A549 (cell line): ENCODE measurements around the gene SLCO3A1.

ENCODE experiments used
- BHLHE40 ChIP-seq: IDR thresholded peaks from 2 replicates; pipeline ENCODE4 v1.6.1; 2012; ENCODE audit warnings: low read depth, low read length, inconsistent platforms
- CEBPB ChIP-seq, 2 experiments: fragments of >200 bp in 1 of 2; sonication (Bioruptor Twin) in 1 of 2; formaldehyde crosslinking in 1 of 2; IDR thresholded peaks; 2 replicates each; pipeline ENCODE4 v1.6.1; 2012 to 2016
- CHD2 ChIP-seq: fragments of 150-350 bp; IDR thresholded peaks from 2 replicates; pipeline ENCODE4 v1.6.1; 2014; ENCODE audit warnings: low read length; ENCODE audit not compliant: partially characterized antibody
- MAZ ChIP-seq: fragments of 150-350 bp; IDR thresholded peaks from 2 replicates; pipeline ENCODE4 v1.6.1; 2014; ENCODE audit warnings: antibody characterized with exemption, low read depth, low read length, borderline replicate concordance
- MYC ChIP-seq: IDR thresholded peaks from 2 replicates; pipeline ENCODE4 v1.6.1; 2012; ENCODE audit warnings: mild to moderate bottlenecking, inconsistent platforms, low read length, improper control_type of control experiment, borderline replicate concordance
- PHF8 ChIP-seq: fragments of 200-600 bp; sonication (generic); IDR thresholded peaks from 2 replicates; pipeline ENCODE4 v1.6.1; 2016; ENCODE audit warnings: low read depth, mild to moderate bottlenecking, antibody characterized with exemption, moderate library complexity, borderline replicate concordance
- POLR2A ChIP-seq: IDR thresholded peaks from 2 replicates; pipeline ENCODE4 v1.6.1; 2012; ENCODE audit warnings: mild to moderate bottlenecking, low read length
- TFCP2L1 ChIP-seq: fragments of 250-450 bp; sonication (Bioruptor Pico); IDR thresholded peaks from 2 replicates; pipeline ENCODE4 v1.5.0; 2021; ENCODE audit warnings: mild to moderate bottlenecking
- TF ChIP-seq, protein P1 (sequence below): fragments of >200 bp; sonication (Bioruptor Twin); formaldehyde crosslinking; IDR thresholded peaks from 3 replicates; pipeline ENCODE4 v1.5.1; 2016

DNA sequence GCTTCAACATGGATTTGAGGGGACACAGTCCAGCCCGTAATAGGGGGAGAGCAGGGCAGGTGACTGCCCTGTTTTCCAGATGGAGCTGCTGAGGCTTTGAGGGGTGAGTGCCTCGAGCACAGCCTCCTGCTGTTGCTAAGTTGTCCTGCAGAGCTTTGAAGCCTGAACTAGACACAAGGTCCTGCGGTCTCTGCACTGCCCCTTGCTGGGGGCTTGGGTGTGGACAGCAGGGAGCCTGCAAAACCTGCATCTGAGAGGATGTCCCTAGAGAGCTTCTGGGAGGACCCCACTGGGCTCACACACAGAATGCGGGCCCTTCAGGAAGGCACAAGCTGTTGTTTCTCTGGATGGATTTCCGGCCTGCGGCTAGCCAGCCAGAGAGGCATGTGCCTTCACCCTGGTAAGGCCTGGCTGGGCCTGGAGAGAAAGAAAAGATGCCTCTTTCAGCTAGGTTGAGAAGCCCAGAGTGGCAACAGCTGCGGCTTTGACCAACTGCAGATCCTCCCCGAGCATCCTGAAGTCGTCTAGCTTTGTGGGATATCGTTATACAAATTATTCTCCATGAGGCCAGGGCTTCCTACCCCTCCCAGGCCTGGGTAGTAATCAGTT is 226.2 kb downstream of the SLCO3A1 start:
- no peak for TF ChIP-seq MYC
- TF ChIP-seq, protein P1, sequence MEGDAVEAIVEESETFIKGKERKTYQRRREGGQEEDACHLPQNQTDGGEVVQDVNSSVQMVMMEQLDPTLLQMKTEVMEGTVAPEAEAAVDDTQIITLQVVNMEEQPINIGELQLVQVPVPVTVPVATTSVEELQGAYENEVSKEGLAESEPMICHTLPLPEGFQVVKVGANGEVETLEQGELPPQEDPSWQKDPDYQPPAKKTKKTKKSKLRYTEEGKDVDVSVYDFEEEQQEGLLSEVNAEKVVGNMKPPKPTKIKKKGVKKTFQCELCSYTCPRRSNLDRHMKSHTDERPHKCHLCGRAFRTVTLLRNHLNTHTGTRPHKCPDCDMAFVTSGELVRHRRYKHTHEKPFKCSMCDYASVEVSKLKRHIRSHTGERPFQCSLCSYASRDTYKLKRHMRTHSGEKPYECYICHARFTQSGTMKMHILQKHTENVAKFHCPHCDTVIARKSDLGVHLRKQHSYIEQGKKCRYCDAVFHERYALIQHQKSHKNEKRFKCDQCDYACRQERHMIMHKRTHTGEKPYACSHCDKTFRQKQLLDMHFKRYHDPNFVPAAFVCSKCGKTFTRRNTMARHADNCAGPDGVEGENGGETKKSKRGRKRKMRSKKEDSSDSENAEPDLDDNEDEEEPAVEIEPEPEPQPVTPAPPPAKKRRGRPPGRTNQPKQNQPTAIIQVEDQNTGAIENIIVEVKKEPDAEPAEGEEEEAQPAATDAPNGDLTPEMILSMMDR: no peak
- no peak for TF ChIP-seq BHLHE40
- TF ChIP-seq MAZ: no peak
- no peak for TF ChIP-seq CEBPB (IDR thresholded peaks at IDR 0.05)
- no peak for TF ChIP-seq PHF8
- TF ChIP-seq POLR2A: no peak
- TF ChIP-seq TFCP2L1 (CRISPR knock-in tag): no peak
- TF ChIP-seq CHD2: no peak
